GM19043 (cell line): Measurements from ENCODE around the gene ARMH1.

Experiments
- ATAC-seq: cut with Tn5 transposase; IDR thresholded peaks from one replicate; pipeline ENCODE4 v1.9.1; 2021; ENCODE audit warnings: low read depth; ENCODE audit not compliant: unreplicated experiment

Gene ARMH1

GRCh38 chr1:44643721-44644334, 30.7 kb upstream of the ARMH1 start:
- no peak for ATAC-seq

- no peak for ATAC-seq
Observed at GRCh38 chr1:44644806-44645205, 29.7 kb upstream of the ARMH1 start.

GRCh38 chr1:44645476-44646244, 28.9 kb upstream of the ARMH1 start:
- no peak for ATAC-seq

- ATAC-seq, result no peak
Observed at GRCh38 chr1:44646261-44647110, 28.0 kb upstream of the ARMH1 start.

- ATAC-seq, result no peak
Observed at GRCh38 chr1:44647896-44648295, 26.6 kb upstream of the ARMH1 start.

GRCh38 chr1:44648529-44649250, 25.8 kb upstream of the ARMH1 start:
- no peak for ATAC-seq

- ATAC-seq, result no peak
Observed at GRCh38 chr1:44649788-44650158, 24.7 kb upstream of the ARMH1 start.

GRCh38 chr1:44650159-44650831, 24.2 kb upstream of the ARMH1 start:
- ATAC-seq, result no peak

- no peak for ATAC-seq
Observed at GRCh38 chr1:44651069-44651468, 23.4 kb upstream of the ARMH1 start.

- no peak for ATAC-seq
Observed at GRCh38 chr1:44652445-44653106, 21.9 kb upstream of the ARMH1 start.

- no peak for ATAC-seq
Observed at GRCh38 chr1:44653107-44653964, 21.2 kb upstream of the ARMH1 start.

- no peak for ATAC-seq
Observed at GRCh38 chr1:44654621-44655187, 19.8 kb upstream of the ARMH1 start.

- no peak for ATAC-seq
Observed at GRCh38 chr1:44655609-44656008, 18.9 kb upstream of the ARMH1 start.

GRCh38 chr1:44659566-44659965, 14.9 kb upstream of the ARMH1 start:
- no peak for ATAC-seq

GRCh38 chr1:44660176-44660575, 14.3 kb upstream of the ARMH1 start:
- ATAC-seq, result no peak

GRCh38 chr1:44661781-44662682, 12.5 kb upstream of the ARMH1 start:
- no peak for ATAC-seq

GRCh38 chr1:44662683-44663030, 11.9 kb upstream of the ARMH1 start:
- no peak for ATAC-seq

GRCh38 chr1:44663417-44663816, 11.1 kb upstream of the ARMH1 start:
- no peak for ATAC-seq
